CD1c-positive myeloid dendritic cell (primary cell): ENCODE results near the gene FAAP100.

Source experiments
- DNase-seq: peaks from one replicate; pipeline ENCODE4 v3.0.0-alpha.2; 2016; ENCODE audit errors: extremely low spot score

The FAAP100 gene

DNA sequence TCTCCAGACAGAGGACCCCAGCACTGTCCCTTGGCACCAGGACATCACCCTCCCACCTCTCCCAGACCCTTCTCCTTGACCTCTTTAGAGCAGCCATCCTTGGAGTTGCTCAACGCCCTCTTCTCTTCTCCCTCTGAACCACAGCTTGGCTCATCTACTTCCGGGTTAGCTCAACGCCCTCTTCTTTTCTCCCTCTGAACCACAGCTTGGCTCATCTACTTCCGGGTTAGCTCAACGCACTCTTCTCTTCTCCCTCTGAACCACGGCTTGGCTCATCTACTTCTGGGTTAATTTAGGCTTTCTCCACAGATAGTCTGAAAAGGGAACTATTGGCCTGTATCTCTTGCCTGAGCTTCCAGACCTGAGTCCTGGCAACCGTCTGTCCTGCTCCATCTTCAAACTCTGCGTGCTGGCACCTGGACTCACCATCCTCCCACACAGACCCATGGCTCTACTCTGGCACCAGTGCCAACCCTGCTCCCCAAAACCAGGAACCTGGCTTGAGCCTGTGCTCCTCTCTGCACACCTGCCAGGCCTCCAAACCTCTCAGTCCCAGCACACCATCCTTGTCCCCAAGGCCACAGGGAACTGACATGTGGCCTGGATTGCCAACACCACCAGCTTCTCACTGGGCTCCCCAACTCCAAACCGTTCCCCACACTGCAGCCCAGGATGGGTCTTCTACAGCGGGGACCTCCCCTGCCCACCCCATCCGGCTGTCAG lies 25.3 kb upstream of the FAAP100 start:
- DNase-seq: peak; percentile 78

DNA sequence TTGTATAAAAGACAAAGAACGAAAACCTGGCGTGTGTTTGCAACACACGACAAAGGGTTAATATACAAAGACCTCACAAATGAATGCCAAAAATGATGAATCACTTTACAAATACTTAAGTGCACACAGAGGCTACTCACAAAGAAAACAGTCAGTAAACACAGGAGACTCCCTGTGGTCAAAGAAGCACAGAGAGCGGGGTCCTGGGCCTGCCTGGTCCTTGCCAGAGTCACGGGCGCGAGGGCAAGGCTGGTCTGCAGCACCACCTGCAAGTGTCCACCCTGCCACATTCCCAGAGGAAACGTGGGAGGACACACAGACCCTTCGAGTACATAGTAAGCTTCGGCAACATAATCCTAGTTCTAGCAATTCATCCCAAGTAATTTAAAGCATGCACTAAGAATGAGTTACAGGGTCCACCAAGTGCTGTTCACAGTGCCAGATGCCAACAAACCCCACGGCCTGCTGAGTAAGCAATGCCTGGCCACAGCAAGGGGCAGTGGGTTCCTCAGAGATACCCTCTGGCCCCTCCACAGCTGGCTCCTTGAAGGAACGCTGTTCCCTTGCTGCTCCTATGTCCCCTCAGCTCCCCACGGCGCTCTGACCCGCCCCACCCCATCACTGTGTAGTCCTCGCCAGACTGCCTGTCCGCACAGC lies 24.6 kb upstream of the FAAP100 start:
- no peak for DNase-seq

DNA sequence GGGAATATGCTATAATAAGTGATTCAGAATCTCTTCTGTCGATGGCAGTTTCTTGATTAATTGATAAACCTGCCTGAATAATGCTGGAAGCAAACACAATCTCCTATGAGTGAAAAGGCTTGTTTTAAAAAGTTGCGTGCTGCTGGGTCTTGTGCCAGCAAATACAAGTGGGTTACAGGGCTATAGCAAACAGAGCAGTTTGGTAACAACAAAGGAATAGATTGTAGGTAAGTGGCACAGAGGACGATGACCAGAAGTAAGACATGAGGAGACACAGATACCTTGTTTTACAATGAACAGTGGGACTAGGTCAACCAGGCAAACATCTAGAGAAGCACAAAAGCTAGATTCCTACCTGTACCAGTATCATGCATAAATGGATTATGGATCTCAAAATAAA lies 23.7 kb upstream of the FAAP100 start:
- DNase-seq: no peak

DNA sequence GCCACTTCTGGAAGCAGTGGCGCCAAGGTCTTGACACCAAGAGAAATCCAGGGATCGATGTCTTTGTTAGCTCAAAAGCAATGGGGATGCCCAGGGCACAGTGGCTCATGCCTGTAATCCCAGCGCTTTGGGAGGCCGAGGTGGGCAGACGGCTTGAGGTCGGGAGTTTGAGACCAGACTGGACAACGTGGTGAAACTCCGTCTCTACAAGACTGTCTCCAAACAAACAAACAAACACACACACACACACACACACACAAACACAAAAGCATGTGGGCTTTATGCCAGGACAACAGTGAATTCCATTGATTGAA lies 22.4 kb upstream of the FAAP100 start:
- DNase-seq: no peak

DNA sequence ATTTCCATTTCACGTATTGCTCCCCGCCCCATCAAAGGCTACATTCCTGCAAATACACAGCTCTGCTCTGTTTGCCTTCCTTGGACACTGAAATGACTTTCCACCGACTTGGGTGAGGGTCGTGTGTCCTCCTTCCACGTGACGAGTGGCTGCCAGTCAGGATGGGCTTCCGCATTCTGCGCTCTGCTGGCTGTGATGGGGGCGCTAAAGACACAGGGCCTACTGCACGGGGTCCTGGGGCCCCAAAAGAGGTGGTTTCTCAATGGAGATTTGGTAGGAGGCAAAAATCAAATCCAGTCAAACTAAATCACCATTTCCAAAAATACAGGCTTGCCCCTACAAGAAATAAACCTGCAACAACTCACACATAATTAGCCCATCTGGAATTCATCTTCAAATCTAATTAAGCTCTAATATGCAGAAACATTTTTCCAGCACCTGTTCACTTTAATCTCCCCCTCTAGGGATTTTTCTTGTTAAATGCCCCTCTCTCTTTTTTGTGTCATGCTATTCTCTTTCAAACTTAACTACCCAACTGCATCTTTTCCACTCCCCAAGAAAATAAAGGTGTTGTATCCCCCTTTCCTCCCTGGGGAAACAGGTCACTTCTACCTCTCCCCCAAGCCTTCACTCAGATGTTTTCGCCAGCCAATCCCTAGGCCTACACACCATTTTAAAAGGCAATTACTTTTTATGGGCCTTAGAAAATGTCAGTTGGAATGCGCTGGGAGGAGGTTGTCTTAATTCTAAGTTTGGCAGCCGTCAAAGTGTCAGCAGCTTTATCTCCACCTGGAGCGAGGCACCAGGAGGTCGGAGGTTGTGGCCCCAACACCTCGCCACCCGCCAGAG lies 21.9 kb upstream of the FAAP100 start:
- DNase-seq: no peak

DNA sequence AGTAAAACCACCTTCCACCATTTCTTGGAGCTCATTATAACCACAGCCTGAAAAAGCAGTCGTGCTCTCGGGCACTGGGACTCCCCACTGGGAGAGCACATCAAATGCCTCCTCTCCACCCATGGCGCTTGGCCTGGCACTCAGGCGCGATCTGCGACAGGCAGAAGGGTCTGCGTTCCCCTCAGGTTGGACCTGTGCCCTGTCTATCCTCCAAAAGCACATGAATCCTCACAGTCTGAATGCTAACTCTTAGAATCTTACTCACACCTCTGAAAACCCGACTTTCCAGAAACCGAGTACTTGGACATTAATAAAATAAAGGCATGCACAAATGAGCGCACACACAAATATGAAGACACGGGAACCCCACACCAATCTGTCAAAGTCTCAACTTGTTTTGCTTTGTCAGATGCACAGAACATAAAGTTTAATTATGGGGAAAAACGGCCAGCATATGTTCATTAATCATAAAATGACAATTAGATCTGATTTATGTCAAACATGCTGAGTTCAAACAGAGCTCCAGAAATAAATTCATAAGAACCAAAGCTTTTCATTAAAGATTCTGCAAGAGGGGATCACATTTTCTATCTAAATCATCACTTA lies 20.5 kb upstream of the FAAP100 start:
- DNase-seq: no peak

DNA sequence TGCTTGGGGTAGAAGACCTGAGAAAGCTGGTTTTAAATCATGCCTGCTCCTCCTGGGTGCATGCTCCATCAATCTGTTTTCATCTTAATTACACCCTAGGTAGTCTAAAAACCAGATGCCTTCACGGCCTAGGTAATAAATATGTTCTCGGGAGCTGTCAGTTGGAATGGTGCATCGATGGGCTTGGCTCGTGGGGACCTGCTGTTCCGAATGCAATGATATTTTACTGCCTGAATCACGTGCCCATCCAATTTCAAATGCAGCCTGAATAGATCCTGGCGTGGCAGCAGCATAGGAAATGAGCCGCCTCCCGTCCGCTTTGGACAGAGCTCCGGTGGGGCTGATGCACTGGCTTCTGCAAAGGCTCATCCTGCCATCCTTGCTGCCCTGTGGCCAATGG lies 18.8 kb upstream of the FAAP100 start:
- DNase-seq: no peak

DNA sequence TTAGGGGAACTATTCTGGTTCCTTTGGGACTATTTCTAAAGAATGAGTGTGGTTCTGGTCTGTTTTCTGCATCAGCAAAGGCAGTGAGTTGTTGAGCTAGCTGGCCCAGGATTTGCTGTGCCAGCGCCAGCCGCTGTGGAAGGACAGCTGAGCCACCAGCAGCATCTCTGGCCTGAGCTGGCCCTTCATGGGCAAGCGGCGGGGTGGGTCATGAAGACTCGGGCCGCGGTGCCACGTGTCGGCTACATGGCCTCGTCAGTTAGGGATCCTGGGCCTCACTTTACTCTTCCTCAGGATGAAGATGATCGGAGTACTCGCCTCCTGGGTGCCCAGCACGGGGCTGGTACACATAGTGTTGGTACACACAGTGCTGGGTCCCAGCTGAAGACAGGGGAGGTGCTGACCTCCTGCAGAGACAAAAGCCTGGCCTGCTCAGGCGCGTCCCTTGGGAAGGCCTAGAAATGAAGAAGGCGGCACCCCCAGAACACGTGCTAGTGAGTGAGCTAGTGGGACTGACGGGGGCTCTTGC lies 17.9 kb upstream of the FAAP100 start:
- no peak for DNase-seq

DNA sequence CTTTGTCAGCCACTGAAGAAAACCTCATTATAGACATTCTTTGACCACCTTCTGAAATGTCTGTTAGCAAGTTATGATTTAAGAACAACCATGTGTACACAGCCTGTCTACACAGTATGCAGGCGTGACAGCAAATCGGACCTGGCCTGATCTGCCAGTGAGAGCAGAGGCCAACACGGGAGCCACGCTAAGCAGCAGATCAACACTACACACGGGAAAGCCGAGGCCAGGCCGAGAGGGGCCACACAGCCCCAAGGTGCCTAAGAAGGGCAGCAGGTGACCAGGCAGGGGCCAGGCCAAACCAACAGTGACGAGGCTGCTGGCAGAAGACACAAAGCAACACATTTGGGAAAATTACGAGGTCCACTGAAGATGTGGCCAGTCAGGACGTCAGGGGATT lies 16.3 kb upstream of the FAAP100 start:
- DNase-seq: no peak

DNA sequence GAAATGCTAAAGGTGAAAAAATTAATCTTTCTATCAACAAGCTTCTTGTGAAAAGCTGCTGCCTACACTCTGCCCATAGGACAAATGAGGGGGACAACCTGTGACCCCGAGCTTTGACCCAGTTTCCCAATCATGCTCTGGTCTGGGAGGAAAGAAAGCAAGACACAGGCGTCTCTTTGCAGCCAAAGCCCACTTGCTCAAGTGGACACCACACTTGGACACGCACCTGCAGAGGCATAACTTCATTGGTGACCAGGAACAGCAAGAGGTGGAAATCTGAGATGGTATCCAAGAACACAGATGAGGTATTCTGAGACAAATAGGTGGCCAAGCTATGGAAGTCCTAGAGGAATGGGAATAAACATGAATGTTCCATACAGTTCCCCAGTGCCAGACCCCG lies 15.0 kb upstream of the FAAP100 start:
- DNase-seq: no peak

DNA sequence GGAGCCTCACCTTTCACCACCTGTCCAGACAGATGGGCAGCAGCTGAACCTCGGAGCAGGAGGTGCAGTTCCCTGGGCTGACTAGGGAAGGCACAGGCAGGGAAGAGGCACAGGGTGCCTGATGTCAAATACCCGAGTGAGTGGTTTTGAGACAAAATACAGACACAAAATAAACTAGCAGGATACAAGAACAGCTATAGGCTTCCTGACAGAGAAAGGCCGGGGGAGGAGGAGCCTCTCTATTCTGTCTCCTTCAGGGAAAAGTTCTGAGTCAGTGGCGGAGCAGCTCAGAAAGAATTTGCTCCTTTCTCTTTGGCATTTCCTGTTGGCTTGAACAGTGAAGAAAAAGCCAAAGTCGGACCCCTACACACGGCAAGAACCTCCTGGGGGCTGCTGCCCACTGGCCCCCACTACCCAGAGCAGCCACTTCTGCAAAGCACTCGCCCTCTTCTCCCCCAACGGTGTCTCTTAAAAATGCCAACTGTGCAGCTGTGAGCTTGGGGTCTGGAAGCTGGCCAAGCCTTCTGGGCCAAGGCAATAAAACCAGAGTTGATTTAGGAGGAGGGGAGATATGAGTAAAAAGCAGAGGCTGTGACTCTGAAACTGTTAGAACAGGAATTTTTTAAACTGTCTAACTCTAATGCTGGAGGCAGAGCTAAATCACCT lies 14.4 kb upstream of the FAAP100 start:
- DNase-seq: no peak

DNA sequence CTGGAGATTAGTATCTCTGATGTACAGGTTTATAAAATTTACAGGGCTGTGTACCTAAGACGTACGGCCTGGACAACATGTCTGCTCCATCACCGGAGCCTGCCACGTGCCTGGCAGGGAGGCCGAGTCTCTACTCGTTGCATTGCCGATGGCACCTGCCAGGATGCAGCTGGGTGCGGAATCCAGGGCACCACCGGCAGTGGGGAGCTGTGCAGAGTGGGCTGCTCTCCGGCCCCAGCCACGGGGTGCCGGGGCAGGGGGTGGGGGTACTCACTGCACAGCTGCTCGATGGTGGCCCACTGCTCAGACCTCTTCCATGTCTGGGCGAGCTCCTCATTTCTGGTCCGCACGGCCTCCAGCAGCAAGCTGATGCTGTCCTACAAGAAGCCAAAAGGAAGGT lies 13.1 kb upstream of the FAAP100 start:
- no peak for DNase-seq

DNA sequence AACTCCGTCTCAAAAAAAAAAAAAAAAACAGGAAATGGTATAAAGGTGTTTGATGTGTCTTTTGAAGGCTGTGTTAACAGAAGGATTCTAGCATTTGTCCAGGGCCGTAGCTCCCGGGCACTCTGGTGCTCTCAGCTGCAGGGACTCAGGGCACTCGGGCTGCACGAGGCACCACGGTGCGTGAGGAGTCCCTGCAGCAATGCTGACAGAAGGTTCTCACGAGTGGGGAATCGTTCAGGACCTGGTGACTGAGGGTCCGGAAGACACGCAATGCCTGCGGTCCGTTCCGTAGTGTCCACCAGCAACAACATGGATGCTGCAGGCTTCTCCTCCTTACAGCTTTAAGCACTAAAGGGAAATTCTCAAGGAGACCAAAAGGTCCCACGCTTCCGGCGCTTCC lies 12.6 kb upstream of the FAAP100 start:
- DNase-seq: no peak

DNA sequence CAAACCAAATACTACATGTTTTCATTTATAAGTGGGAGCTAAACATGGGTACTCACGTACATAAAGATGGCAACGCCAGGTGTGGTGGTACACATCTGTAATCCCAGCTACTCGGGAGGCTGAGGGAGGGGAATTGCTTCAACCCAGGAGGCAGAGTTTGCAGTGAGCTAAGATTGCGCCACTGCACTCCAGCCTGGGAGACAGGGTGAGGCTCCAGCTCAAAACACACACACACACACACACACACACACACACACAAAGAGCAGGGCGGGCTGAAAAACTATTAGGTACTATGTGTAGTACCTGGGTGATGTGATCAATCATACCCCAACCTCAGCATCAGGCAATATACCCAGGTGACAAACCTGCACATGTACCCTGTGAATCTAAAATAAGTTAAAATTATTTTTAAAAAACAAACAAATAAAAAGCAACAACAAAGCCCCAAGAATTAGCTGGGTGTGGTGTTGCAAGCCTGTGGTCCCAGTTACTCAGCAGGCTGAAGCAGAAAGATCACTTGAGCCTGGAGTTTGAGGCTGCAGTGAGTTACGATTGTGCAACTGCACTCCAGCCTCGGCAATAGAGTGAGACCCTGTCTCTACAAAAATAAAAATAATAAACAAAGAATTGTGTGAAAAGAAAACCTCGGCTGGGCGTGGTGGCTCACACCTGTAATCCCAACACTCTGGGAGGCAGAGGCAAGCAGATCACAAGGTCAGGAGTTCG lies 11.9 kb upstream of the FAAP100 start:
- no peak for DNase-seq

DNA sequence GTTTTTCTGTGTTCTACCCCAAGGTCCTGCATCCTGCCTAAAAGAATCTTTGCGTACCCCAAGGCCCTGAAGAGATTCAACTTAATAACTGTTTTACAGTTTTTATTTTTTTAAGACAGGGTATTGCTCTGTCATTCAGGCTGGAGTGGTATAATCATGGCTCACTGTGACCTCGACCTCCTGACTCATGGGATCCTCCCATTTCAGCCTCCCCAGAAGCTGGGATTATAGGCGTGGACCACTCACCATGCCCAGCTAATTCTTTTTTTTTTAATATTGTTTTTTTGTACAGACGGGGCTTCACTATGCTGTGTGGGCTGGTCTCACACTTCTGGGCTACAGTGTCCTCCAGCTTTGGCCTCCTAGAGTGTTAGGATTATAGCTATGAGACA lies 9.3 kb upstream of the FAAP100 start:
- DNase-seq: no peak

DNA sequence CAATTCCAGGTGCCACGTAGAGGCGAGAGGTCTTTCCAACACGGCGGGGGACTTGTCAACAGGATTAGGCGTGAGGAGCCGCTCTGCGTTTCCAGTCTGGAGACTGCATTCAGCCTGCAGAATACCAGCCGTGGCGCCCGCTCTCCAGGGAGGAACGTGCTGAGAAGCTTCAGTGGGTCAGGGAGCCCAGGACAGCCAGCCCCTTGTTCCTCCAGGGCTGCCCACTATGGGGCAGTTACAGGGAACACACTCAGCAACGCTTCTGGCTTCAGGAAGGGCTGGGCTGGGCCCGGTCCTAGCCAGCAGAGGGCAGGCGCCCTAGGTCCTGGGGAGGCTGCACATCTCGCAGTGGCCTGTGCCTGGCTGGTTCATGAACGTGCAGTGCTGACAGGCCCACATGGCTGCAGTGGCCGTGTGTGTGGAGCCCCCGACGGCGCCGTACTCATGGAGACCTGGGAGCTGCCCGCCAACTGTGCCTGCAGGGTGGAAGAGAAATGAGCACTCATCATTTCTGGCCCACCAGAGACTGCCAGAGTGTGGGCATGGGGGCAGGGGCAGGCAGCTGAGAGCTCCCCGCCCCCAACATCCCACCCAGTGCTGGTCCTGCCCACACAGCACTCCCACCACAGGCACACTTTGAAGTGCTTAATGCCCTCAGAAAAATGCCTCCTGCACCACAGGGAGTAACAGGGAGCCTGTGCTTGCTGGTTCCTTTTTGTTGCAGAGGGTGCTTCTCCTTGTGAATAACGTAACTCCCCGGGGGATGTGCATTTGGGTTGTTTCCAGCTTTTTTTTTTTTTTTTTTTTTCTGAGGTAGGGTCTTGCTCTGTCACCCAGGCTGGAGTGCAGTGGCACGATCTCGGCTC lies 7.0 kb upstream of the FAAP100 start:
- DNase-seq: peak; percentile 32

DNA sequence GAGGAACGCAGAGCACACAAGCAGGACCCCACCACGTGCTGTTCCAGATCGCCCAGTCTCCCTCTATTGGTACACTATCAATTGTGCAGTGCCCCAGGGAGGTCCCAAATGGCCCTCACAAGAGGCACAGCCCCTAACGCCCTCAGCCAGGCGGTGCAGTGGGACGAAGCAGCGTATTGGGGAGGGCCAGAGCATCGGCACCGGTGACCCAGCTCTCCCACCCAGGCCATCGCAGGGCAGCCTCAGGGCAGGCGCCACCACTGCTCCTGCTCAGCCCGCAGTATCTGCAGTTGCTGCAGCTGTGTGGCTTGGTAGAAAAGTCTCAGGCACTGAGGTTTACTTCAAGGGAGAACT lies 5.9 kb upstream of the FAAP100 start:
- no peak for DNase-seq

DNA sequence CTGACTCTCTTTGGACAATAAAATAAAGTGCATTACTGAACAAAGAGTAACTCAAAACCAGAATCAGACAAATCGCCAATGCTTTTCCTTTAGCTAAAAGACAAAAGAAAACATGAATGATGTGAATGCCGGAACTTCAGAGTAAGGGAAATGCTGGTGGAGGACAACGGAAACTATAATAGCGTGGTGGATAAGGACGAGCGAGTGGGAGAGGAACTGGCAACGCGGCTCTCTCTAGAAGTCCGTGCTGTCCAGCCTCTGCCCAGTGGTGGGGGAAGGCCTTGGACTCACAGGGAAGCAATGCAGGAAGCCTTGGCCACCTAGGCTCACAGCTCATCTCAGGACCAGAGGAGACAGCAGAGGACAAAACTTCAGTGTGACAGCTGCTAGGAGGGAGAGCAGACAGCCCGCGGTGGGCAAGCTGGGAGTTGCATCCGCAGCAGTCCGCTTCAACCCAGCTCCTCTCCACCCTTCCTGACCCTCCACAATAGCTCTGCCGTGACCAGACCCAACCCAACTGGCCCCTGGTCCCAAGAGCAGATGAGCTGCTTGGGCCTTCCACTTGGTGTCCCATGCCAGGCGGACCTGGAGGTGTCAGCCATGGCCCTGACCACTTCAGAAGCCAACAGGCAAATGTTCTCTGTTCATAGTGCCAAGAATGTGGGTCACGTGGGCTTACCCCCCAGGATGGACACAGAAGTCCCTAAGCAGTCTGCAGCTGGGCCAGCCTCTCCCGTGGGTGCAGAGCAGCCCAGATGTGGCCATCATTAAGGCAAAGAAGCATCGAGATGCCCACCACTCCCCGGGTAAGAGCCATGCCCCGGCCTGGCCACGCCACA lies 5.3 kb upstream of the FAAP100 start:
- DNase-seq: no peak

DNA sequence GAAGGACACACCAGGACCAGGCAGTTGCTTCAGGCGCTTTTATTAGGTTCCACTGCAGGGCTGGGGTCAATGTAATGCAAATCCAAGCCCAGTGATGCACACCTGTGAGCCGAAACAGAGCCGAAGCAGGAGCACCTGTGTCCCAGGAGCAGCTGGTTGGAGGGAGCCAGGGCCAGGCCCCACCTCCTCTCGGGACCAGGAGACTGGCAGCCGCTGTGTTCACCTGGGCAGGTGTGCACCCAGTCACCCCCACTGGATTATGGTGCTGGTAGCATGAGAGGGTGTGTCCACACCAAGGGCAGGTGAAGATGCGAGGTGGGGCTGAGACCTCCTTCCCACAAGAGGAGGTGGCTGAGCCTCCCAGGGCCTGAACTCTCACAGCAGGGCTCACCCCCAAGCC lies 4.7 kb upstream of the FAAP100 start:
- no peak for DNase-seq
